ENCODE data around the gene TMEM52B.

The TMEM52B gene

DNA sequence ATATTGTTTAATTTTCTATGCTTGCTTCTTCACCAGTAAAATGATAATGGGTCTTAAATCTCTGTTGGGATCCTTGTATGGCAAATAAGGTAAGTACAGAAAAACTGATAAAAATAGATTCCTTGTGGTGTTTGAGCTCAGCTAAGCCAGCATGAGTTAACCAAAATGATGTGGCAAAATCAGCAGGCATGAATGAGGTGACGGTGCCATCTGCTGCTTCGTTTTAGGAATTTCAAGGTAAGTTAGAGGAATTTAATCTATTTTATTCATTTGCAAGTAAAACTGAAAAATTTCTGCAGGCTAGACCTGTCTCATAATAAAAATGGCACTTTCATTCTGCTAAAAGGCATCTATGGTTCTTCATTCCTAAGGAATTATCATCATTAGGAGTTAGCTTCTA, 38.8 kb upstream of the TMEM52B start:
- Mint-ChIP-seq H3K27ac (no peak overlapping the region), H3K4me3 (no peak overlapping the region), H3K4me1 (no peaks in the 10 kb centered on the region), H3K27me3 (ENCODE audit: low read depth, poor library complexity) (peaks cover 3% of the 10 kb centered on the region), H3K36me3 (ENCODE audit: low read depth) (no peaks in the 10 kb centered on the region), H3K9me3 (no peaks in the 10 kb centered on the region)
- TF ChIP-seq, protein P1, sequence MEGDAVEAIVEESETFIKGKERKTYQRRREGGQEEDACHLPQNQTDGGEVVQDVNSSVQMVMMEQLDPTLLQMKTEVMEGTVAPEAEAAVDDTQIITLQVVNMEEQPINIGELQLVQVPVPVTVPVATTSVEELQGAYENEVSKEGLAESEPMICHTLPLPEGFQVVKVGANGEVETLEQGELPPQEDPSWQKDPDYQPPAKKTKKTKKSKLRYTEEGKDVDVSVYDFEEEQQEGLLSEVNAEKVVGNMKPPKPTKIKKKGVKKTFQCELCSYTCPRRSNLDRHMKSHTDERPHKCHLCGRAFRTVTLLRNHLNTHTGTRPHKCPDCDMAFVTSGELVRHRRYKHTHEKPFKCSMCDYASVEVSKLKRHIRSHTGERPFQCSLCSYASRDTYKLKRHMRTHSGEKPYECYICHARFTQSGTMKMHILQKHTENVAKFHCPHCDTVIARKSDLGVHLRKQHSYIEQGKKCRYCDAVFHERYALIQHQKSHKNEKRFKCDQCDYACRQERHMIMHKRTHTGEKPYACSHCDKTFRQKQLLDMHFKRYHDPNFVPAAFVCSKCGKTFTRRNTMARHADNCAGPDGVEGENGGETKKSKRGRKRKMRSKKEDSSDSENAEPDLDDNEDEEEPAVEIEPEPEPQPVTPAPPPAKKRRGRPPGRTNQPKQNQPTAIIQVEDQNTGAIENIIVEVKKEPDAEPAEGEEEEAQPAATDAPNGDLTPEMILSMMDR (IDR thresholded peaks at IDR 0.05) = peak; percentile 62
- DNase-seq = peak; percentile 34

DNA sequence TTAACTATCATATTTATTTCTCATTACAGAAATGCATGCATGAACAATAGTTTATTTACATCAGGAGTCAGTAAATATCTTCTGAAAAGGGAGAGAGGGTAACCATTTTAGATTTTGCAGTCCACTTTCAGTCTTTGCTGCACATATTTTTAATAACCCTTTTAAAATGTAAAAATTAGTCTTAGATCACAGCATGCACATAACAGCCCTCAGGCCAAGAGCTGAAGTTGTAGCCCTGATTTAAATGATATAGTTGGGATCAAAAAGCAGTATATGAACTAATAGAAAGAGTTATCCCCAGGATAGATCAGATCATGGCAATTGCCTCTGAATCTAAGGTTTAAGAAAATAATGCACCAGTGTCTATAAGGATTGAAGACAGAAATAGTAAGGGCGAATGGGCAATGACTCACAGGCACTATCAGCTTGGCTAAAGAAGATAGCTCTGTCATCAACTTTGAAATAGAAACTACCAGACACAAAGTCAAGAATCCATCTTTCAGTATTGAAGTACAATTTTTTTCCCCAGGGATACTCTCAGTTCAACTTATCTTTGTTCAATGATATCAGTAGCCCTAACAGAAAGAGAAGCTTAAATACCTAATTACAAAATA, 35.7 kb upstream of the TMEM52B start:
- Mint-ChIP-seq H3K36me3 (ENCODE audit: low read depth) (no peaks in the 10 kb centered on the region), H3K4me1 (no peaks in the 10 kb centered on the region), H3K27ac (no peak overlapping the region), H3K27me3 (ENCODE audit: low read depth, poor library complexity) (peaks cover 3% of the 10 kb centered on the region), H3K9me3 (no peaks in the 10 kb centered on the region), H3K4me3 (no peak overlapping the region)
- no peak for DNase-seq
- TF ChIP-seq, protein P1 (IDR thresholded peaks at IDR 0.05) = no peak

DNA sequence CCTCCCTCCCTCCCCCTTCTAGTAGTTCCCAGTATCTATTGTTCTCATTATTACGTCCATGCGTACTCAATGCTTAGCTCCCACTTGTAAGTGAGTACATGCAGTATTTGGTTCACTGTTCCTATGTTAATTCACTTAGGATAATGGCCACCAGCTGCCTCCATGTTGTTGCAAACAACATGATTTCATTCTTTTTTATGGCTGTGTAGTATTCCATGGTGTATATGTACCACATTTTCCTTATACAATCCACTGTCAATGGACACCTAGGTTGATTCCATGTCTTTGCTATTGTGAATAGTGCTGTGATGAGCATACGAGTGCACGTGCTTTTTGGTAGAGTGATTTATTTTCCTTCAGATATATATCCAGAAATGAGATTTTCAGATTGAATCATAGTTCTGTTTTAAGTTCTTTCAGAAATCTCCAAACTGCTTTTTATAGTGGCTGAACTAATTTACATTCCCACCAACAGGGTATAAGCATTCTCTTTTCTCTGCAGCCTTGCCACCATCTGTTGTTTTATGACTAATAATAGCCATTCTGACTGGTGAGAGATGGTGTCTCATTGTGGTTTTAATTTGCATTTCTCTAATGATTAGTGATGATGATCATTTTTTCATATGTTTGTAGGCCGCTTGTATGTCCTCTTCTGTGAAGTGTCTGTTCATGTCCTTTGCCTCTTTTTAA, 31.0 kb upstream of the TMEM52B start:
- Mint-ChIP-seq H3K4me3 (no peak overlapping the region), H3K27ac (no peak overlapping the region), H3K4me1 (no peaks in the 10 kb centered on the region), H3K9me3 (peaks cover 5% of the 10 kb centered on the region), H3K27me3 (ENCODE audit: low read depth, poor library complexity) (no peaks in the 10 kb centered on the region), H3K36me3 (ENCODE audit: low read depth) (no peaks in the 10 kb centered on the region)
- DNase-seq = no peak
- TF ChIP-seq, protein P1 (IDR thresholded peaks at IDR 0.05) = no peak

DNA sequence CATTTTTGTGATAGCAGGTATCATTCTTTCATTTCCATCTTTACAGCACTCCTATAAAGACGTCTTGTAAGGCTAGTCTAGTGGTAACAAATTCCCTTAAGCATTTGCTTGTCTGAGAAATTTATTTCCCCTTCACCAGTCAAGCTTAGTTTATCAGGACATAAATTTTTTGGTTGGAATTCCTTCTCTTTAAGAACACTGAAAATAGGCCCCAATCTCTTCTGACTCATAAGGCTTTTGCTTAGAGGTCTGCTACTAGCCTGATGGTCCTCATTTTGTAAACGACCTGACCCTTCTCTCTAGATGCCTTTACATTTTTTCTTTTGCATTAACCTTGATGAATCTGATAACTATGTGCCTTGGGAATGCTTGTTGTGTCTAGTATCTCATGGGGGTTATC, 27.2 kb upstream of the TMEM52B start:
- Mint-ChIP-seq H3K9me3 (peaks cover 9% of the 10 kb centered on the region), H3K27ac (no peak overlapping the region), H3K36me3 (ENCODE audit: low read depth) (no peaks in the 10 kb centered on the region), H3K4me1 (peaks cover 8% of the 10 kb centered on the region), H3K4me3 (no peak overlapping the region), H3K27me3 (ENCODE audit: low read depth, poor library complexity) (peaks cover 3% of the 10 kb centered on the region)
- DNase-seq = no peak
- TF ChIP-seq, protein P1 (IDR thresholded peaks at IDR 0.05) = no peak

DNA sequence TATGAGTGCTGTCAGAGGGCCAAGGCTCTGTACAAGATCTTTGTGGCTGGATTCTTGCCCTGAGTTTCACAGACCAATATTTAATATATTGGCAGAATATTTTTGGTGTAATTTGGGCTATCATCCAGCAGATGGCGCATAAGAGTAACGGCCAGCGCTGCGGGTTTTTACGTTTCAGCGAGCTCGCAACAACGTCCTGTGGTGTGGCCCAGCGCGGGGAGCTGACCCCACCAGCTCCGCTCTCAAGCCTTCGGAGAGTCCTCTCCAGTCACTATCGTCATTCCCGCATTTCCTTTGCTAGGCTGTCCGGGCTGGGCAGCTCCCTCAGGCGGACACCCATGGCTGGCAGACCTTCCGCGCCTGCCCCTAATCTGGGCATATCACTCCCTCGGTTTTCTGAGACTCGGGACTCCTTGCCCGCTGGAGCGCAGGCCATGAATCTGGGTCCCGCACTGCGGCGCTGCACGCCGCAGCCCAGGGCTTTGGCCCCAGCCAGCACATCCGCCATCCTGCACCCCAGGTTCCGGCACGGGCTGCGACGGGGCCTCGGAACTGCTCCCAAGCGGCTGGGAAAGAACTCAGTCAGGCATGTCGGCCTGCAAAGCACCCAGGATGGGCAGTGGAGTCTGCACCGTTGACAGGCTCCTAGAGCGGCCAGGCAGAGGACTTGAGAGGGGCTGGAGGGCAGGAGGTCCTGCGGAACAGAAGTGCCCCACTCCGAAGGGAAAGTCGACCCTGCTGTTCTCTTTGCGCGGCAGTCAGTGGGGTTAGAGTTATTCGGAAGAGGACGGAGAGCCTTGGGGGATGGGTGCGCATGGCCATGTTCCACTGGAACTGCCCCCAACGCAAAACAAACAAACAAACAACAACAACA, 25.3 kb upstream of the TMEM52B start:
- peak; percentile 69 for DNase-seq
- H3K27me3 Mint-ChIP-seq (ENCODE audit: low read depth, poor library complexity) = peaks cover 3% of the 10 kb centered on the region
- peak overlapping the region; percentile 91 for H3K4me3 Mint-ChIP-seq
- H3K27ac Mint-ChIP-seq = peak overlapping the region; percentile 93
- no peaks in the 10 kb centered on the region for H3K36me3 Mint-ChIP-seq (ENCODE audit: low read depth)
- peaks cover 9% of the 10 kb centered on the region for H3K9me3 Mint-ChIP-seq
- peaks cover 8% of the 10 kb centered on the region for H3K4me1 Mint-ChIP-seq
- TF ChIP-seq, protein P1 (IDR thresholded peaks at IDR 0.05) = peak; percentile 85
